Chondrocyte (in vitro differentiated cells): ENCODE results near the gene EXOSC6. TPM values are rescaled to one million over a fixed set of nuclear protein-coding genes. Genes with fewer than 3 reads are reported as not detected.
A peak's percentile ranks its signal among the peaks of the same experiment; 100 is the strongest.

Experiments used
- DNase-seq: peaks from one replicate; pipeline ENCODE4 v3.0.0; 2021; ENCODE audit warnings: mixed read lengths, low spot score
- H3K27ac Mint-ChIP-seq: one replicate; pipeline ENCODE4 v1.8.0; 2021; ENCODE audit warnings: mild to moderate bottlenecking, moderate library complexity, mixed read lengths; ENCODE audit not compliant: unreplicated experiment
- H3K27me3 Mint-ChIP-seq: 2 replicates; pipeline ENCODE4 v1.8.0; 2021; ENCODE audit warnings: low read depth, mixed read lengths
- H3K36me3 Mint-ChIP-seq: 2 replicates; pipeline ENCODE4 v1.8.0; 2021; ENCODE audit warnings: low read depth, mixed read lengths
- H3K4me1 Mint-ChIP-seq: 2 replicates; pipeline ENCODE4 v1.8.0; 2021; ENCODE audit warnings: low read depth, mild to moderate bottlenecking, mixed read lengths
- H3K4me3 Mint-ChIP-seq: one replicate; pipeline ENCODE4 v1.8.0; 2021; ENCODE audit warnings: mild to moderate bottlenecking, moderate library complexity, mixed read lengths; ENCODE audit not compliant: unreplicated experiment
- H3K9me3 Mint-ChIP-seq: 2 replicates; pipeline ENCODE4 v1.8.0; 2021; ENCODE audit warnings: low read depth, mixed read lengths
- CTCF ChIP-seq: fragments of 200-600 bp; sonication (generic); IDR thresholded peaks from 2 replicates; pipeline ENCODE4 v1.5.0; 2021; ENCODE audit warnings: antibody characterized with exemption, mild to moderate bottlenecking, moderate library complexity
- total RNA-seq: library from RNA; stranded (reverse); gene quantifications from 3 replicates; pipeline ENCODE4 v1.2.1, GENCODE V29; 2021

The EXOSC6 gene
- total RNA-seq, 1 donor from 2014 or later: 66.6 TPM

GRCh38 chr16:70258946-70259345 is 7.2 kb upstream of the EXOSC6 start:
- Mint-ChIP-seq H3K27me3 (no peaks in the 10 kb centered on the region), H3K36me3 (peaks cover 46% of the 10 kb centered on the region), H3K4me3 (no peak overlapping the region), H3K4me1 (peaks cover under 1% of the 10 kb centered on the region), H3K9me3 (no peaks in the 10 kb centered on the region), H3K27ac (no peak overlapping the region)
- TF ChIP-seq CTCF: no peak
- DNase-seq: peak; percentile 56

- H3K4me1 Mint-ChIP-seq: peaks cover 6% of the 10 kb centered on the region
- no peak overlapping the region for H3K4me3 Mint-ChIP-seq
- peak overlapping the region; percentile 24 for H3K27ac Mint-ChIP-seq
- no peak for TF ChIP-seq CTCF
- DNase-seq: peak; percentile 71
- H3K36me3 Mint-ChIP-seq: peaks cover 48% of the 10 kb centered on the region
- no peaks in the 10 kb centered on the region for H3K27me3 Mint-ChIP-seq
- no peaks in the 10 kb centered on the region for H3K9me3 Mint-ChIP-seq
Observed at GRCh38 chr16:70258065-70258464, 6.3 kb upstream of the EXOSC6 start.

- Mint-ChIP-seq H3K27ac (peak overlapping the region; percentile 27), H3K36me3 (peaks cover 49% of the 10 kb centered on the region)
Observed at GRCh38 chr16:70257391-70257790, 5.7 kb upstream of the EXOSC6 start.

GRCh38 chr16:70255574-70255973 is 3.8 kb upstream of the EXOSC6 start:
- peak; percentile 63 for DNase-seq
- Mint-ChIP-seq H3K4me1 (peaks cover 18% of the 10 kb centered on the region), H3K4me3 (no peak overlapping the region), H3K36me3 (peaks cover 46% of the 10 kb centered on the region), H3K27ac (no peak overlapping the region), H3K27me3 (no peaks in the 10 kb centered on the region), H3K9me3 (no peaks in the 10 kb centered on the region)
- no peak for TF ChIP-seq CTCF

More at GRCh38 chr16:70257391-70257790, 5.7 kb upstream of the EXOSC6 start:
- H3K4me3 Mint-ChIP-seq: no peak overlapping the region
- no peaks in the 10 kb centered on the region for H3K9me3 Mint-ChIP-seq
- H3K4me1 Mint-ChIP-seq: peaks cover 10% of the 10 kb centered on the region
- no peak for DNase-seq
- no peaks in the 10 kb centered on the region for H3K27me3 Mint-ChIP-seq
- TF ChIP-seq CTCF: no peak

- Mint-ChIP-seq H3K9me3 (no peaks in the 10 kb centered on the region), H3K4me1 (peaks cover 23% of the 10 kb centered on the region), H3K4me3 (no peak overlapping the region), H3K36me3 (peaks cover 40% of the 10 kb centered on the region), H3K27me3 (no peaks in the 10 kb centered on the region), H3K27ac (peak overlapping the region; percentile 3)
- TF ChIP-seq CTCF: no peak
- no peak for DNase-seq
Observed at GRCh38 chr16:70254965-70255286, 3.2 kb upstream of the EXOSC6 start.
